Upper lobe of left lung (tissue), 6 donors: ENCODE data around the gene CGRRF1. TPM values are rescaled to one million over a fixed set of nuclear protein-coding genes. Genes with fewer than 3 reads are reported as not detected.

Experiments used
- ATAC-seq, 2 donors: fragments of 200-7000 bp; cut with Tn5 transposase; one replicate each; pipeline ENCODE4 v1.9.1; 2022; ENCODE audit warnings: mild to moderate bottlenecking in 2 of 2, moderate library complexity in 2 of 2; ENCODE audit not compliant: low FRiP score in 2 of 2
- DNase-seq, 2 donors: peaks; one replicate each; pipeline ENCODE4 v3.0.0-alpha.2; 2019 to 2020
- H3K27ac ChIP-seq, 4 donors: fragments of 200-600 bp; sonication (generic); one replicate each; pipeline ENCODE4 v1.5.1; 2016 to 2019
- H3K27me3 ChIP-seq, 4 donors: fragments of 200-600 bp; sonication (generic); one replicate each; pipeline ENCODE4 v1.5.1; 2017 to 2019
- H3K36me3 ChIP-seq, 4 donors: fragments of 200-600 bp; sonication (generic); one replicate each; pipeline ENCODE4 v1.5.1; 2016 to 2019
- H3K4me1 ChIP-seq, 4 donors: fragments of 200-600 bp; sonication (generic); one replicate each; pipeline ENCODE4 v1.5.1; 2018 to 2019
- H3K4me3 ChIP-seq, 4 donors: fragments of 200-600 bp; sonication (generic); one replicate each; pipeline ENCODE4 v1.5.1; 2017 to 2019; ENCODE audit warnings: mild to moderate bottlenecking in 2 of 4, moderate library complexity in 1 of 4
- H3K9me3 ChIP-seq, 4 donors: fragments of 200-600 bp; sonication (generic); one replicate each; pipeline ENCODE4 v1.5.1; 2018 to 2019
- CTCF ChIP-seq, 6 experiments: fragments of 450-650 bp in 4 of 6; fragments of 200-600 bp in 2 of 6; sonication (generic) in 2 of 6; IDR thresholded peaks; one replicate each; pipeline ENCODE4 v1.5.1; 2016 to 2019; ENCODE audit warnings: antibody characterized with exemption in 6 of 6
- EP300 ChIP-seq, 4 donors: sonication (generic); formaldehyde crosslinking; IDR thresholded peaks; one replicate each; pipeline ENCODE4 v1.5.1; 2017; ENCODE audit warnings: antibody characterized with exemption in 4 of 4, control low read depth in 2 of 4
- POLR2A ChIP-seq, 4 donors: fragments of 450-650 bp; IDR thresholded peaks; one replicate each; pipeline ENCODE4 v1.5.1; 2016 to 2017; ENCODE audit warnings: antibody characterized with exemption in 4 of 4, mild to moderate bottlenecking in 2 of 4
- POLR2AphosphoS5 ChIP-seq, 2 donors: sonication (generic); formaldehyde crosslinking; IDR thresholded peaks; one replicate each; pipeline ENCODE4 v1.5.1; 2017; ENCODE audit warnings: antibody characterized with exemption in 2 of 2
- WGBS, 2 donors: methylation state at CpG; one replicate each; pipeline ENCODE4 v1.1.5; 2017 to 2018; 5-methylcytosine and 5-hydroxymethylcytosine counted together
- total RNA-seq, 6 donors: library from RNA; depleted of rRNA in 4 of 6; stranded (reverse); fragments of >200 nt in 4 of 6; gene quantifications; one replicate each; pipeline versions ENCODE4 v1.1.0 to v1.2.1, GENCODE V29; 2016 to 2021
- donor health status: DM: no; HTN: no; CAD: no; lungs with moderate emphysema.
- donor health status: DM: no; HTN: yes; CAD: no; lungs with severe emphysema.

CGRRF1 gene
- total RNA-seq, 6 donors from 2014 or later: 2.1 to 24.0 (median 16.7) TPM

- Histone ChIP-seq H3K9me3 (no peaks in the 10 kb centered on the region), H3K4me3 (no peak overlapping the region), H3K27me3 (no peaks in the 10 kb centered on the region), H3K36me3 (no peaks in the 10 kb centered on the region), H3K27ac (no peak overlapping the region), H3K4me1 (no peaks in the 10 kb centered on the region)
- WGBS, 2 donors: 93 to 97% methylated on average over 2 of the region's 2 CpGs
- ATAC-seq: no peak
- no peak for TF ChIP-seq EP300 (IDR thresholded peaks at IDR 0.05)
- DNase-seq: no peak
These were observed 45.9 kb downstream of the CGRRF1 start for GRCh38 chr14:54555651-54556050.

- TF ChIP-seq POLR2A (IDR thresholded peaks at IDR 0.05) (no peak), CTCF (IDR thresholded peaks at IDR 0.05) (no peak), EP300 (IDR thresholded peaks at IDR 0.05) (no peak), POLR2AphosphoS5 (IDR thresholded peaks at IDR 0.05) (no peak)
- ATAC-seq (no peak), DNase-seq (no peak)
- Histone ChIP-seq H3K27me3 (no peaks in the 10 kb centered on the region), H3K4me3 (no peak overlapping the region), H3K9me3 (no peaks in the 10 kb centered on the region), H3K4me1 (no peaks in the 10 kb centered on the region), H3K27ac (no peak overlapping the region), H3K36me3 (no peaks in the 10 kb centered on the region)
- 78 to 79% methylated on average over 9 of the region's 9 CpGs for WGBS, 2 donors
These were observed 46.8 kb downstream of the CGRRF1 start for GRCh38 chr14:54556535-54556934.

GRCh38 chr14:54562334-54562733, 52.6 kb downstream of the CGRRF1 start:
- no peaks in the 10 kb centered on the region for H3K9me3 ChIP-seq
- H3K4me1 ChIP-seq: peaks cover 7 to 14% (median 10%) of the 10 kb centered on the region in 4 donors
- WGBS, 2 donors: 51 to 54% methylated on average over 5 of the region's 5 CpGs
- no peak for DNase-seq
- H3K27ac ChIP-seq: no peak overlapping the region
- H3K27me3 ChIP-seq: peaks cover 0 to 9% (median 0%) of the 10 kb centered on the region in 4 donors
- ATAC-seq: no peak
- TF ChIP-seq POLR2A (IDR thresholded peaks at IDR 0.05): no peak
- no peak overlapping the region for H3K4me3 ChIP-seq
- no peaks in the 10 kb centered on the region for H3K36me3 ChIP-seq

GRCh38 chr14:54564071-54564867, 54.6 kb downstream of the CGRRF1 start:
- H3K9me3 ChIP-seq: no peaks in the 10 kb centered on the region
- no peak for ATAC-seq
- peaks cover 0 to 9% (median 0%) of the 10 kb centered on the region in 4 donors for H3K27me3 ChIP-seq
- no peak for TF ChIP-seq POLR2A (IDR thresholded peaks at IDR 0.05)
- no peak for TF ChIP-seq EP300 (IDR thresholded peaks at IDR 0.05)
- TF ChIP-seq POLR2AphosphoS5 (IDR thresholded peaks at IDR 0.05): no peak
- TF ChIP-seq CTCF (IDR thresholded peaks at IDR 0.05): peak; percentile 52 to 82 (median 74)
- WGBS, 2 donors: 7 to 10% methylated on average over 9 of the region's 9 CpGs
- peak overlapping the region in 3 of 4 donors; percentile 50 to 82 (median 70) for H3K4me3 ChIP-seq
- H3K36me3 ChIP-seq: no peaks in the 10 kb centered on the region
- H3K27ac ChIP-seq: peak overlapping the region; percentile 96 to 99 (median 98)
- DNase-seq: no peak
- H3K4me1 ChIP-seq: peaks cover 14 to 31% (median 21%) of the 10 kb centered on the region in 4 donors

- 0 to 3% methylated on average over 20 to 46 of the region's 69 CpGs for WGBS, 2 donors
- no peaks in the 10 kb centered on the region for H3K9me3 ChIP-seq
- TF ChIP-seq EP300 (IDR thresholded peaks at IDR 0.05): no peak
- TF ChIP-seq POLR2AphosphoS5 (IDR thresholded peaks at IDR 0.05): peak in 1 of 2 donors; percentile 77
- peak in 3 of 4 donors; percentile 49 to 87 (median 77) for TF ChIP-seq POLR2A (IDR thresholded peaks at IDR 0.05)
- peak in 5 of 6 experiments; percentile 10 to 42 (median 34) for TF ChIP-seq CTCF (IDR thresholded peaks at IDR 0.05)
- DNase-seq (peak; percentile 86 to 95), ATAC-seq (peak; percentile 63 to 84)
- no peaks in the 10 kb centered on the region for H3K36me3 ChIP-seq
- H3K27me3 ChIP-seq: peaks cover 0 to 9% (median 0%) of the 10 kb centered on the region in 4 donors
- peak overlapping the region; percentile 50 to 82 (median 68) for H3K4me3 ChIP-seq
- H3K4me1 ChIP-seq: peaks cover 16 to 36% (median 24%) of the 10 kb centered on the region in 4 donors
- peak overlapping the region; percentile 96 to 99 (median 98) for H3K27ac ChIP-seq
These were observed 55.4 kb downstream of the CGRRF1 start for GRCh38 chr14:54564868-54565784.
